ENCODE measurements around the gene EPN2.
"Not testable (repeated sequence)": the region's sequence is repeated elsewhere in the genome, so short reads cannot be mapped to it uniquely, and the experiment has no call there.

EPN2 gene

GRCh38 chr17:19237139-19237388 lies at the start of gene EPN2:
Gene EPN2 (plus strand): TSS chr17:19237366. CDS start chr17:19283120, 45,754 bp downstream.
- H3K36me3 Mint-ChIP-seq (ENCODE audit: low read depth); H3K27ac Mint-ChIP-seq; H3K9me3 Mint-ChIP-seq; DNase-seq (ENCODE audit: low spot score); H3K4me1 Mint-ChIP-seq (ENCODE audit: low read depth): not testable (repeated sequence)
- Mint-ChIP-seq H3K4me3 (peak within 1 kb of the TSS; percentile 82), H3K27me3 (ENCODE audit: low read depth) (peaks cover 18% of the 10 kb centered on the region)

- not testable (repeated sequence) for H3K27ac Mint-ChIP-seq; H3K4me1 Mint-ChIP-seq (ENCODE audit: low read depth); H3K36me3 Mint-ChIP-seq (ENCODE audit: low read depth); H3K9me3 Mint-ChIP-seq; H3K4me3 Mint-ChIP-seq; H3K27me3 Mint-ChIP-seq (ENCODE audit: low read depth)
- DNase-seq (ENCODE audit: low spot score), result peak; percentile 94
Measured at GRCh38 chr17:19187883-19188869, 49.0 kb upstream of the EPN2 start.

- H3K4me3 Mint-ChIP-seq; H3K27ac Mint-ChIP-seq; H3K36me3 Mint-ChIP-seq (ENCODE audit: low read depth); H3K27me3 Mint-ChIP-seq (ENCODE audit: low read depth); DNase-seq (ENCODE audit: low spot score); H3K4me1 Mint-ChIP-seq (ENCODE audit: low read depth); H3K9me3 Mint-ChIP-seq: not testable (repeated sequence)
Measured at GRCh38 chr17:19188870-19189708, 48.1 kb upstream of the EPN2 start.

GRCh38 chr17:19189781-19190405 lies 47.3 kb upstream of the EPN2 start:
- not testable (repeated sequence) for H3K36me3 Mint-ChIP-seq (ENCODE audit: low read depth); DNase-seq (ENCODE audit: low spot score); H3K4me3 Mint-ChIP-seq; H3K4me1 Mint-ChIP-seq (ENCODE audit: low read depth); H3K9me3 Mint-ChIP-seq; H3K27me3 Mint-ChIP-seq (ENCODE audit: low read depth); H3K27ac Mint-ChIP-seq

GRCh38 chr17:19196382-19197204 lies 40.6 kb upstream of the EPN2 start:
- H3K27me3 Mint-ChIP-seq (ENCODE audit: low read depth); H3K4me3 Mint-ChIP-seq; H3K9me3 Mint-ChIP-seq; H3K4me1 Mint-ChIP-seq (ENCODE audit: low read depth); H3K36me3 Mint-ChIP-seq (ENCODE audit: low read depth); H3K27ac Mint-ChIP-seq: not testable (repeated sequence)
- peak; percentile 3 for DNase-seq (ENCODE audit: low spot score)

GRCh38 chr17:19202448-19202847 lies 34.7 kb upstream of the EPN2 start:
- not testable (repeated sequence) for H3K4me3 Mint-ChIP-seq; H3K9me3 Mint-ChIP-seq; DNase-seq (ENCODE audit: low spot score); H3K4me1 Mint-ChIP-seq (ENCODE audit: low read depth); H3K27ac Mint-ChIP-seq; H3K27me3 Mint-ChIP-seq (ENCODE audit: low read depth); H3K36me3 Mint-ChIP-seq (ENCODE audit: low read depth)

- not testable (repeated sequence) for H3K27me3 Mint-ChIP-seq (ENCODE audit: low read depth); H3K4me1 Mint-ChIP-seq (ENCODE audit: low read depth); H3K36me3 Mint-ChIP-seq (ENCODE audit: low read depth); H3K9me3 Mint-ChIP-seq; H3K4me3 Mint-ChIP-seq; DNase-seq (ENCODE audit: low spot score); H3K27ac Mint-ChIP-seq
Measured at GRCh38 chr17:19203429-19203828, 33.7 kb upstream of the EPN2 start.

- H3K4me3 Mint-ChIP-seq; H3K27ac Mint-ChIP-seq; DNase-seq (ENCODE audit: low spot score); H3K36me3 Mint-ChIP-seq (ENCODE audit: low read depth); H3K4me1 Mint-ChIP-seq (ENCODE audit: low read depth); H3K9me3 Mint-ChIP-seq; H3K27me3 Mint-ChIP-seq (ENCODE audit: low read depth): not testable (repeated sequence)
Measured at GRCh38 chr17:19215074-19215860, 21.9 kb upstream of the EPN2 start.

- not testable (repeated sequence) for H3K9me3 Mint-ChIP-seq; H3K4me3 Mint-ChIP-seq; H3K27me3 Mint-ChIP-seq (ENCODE audit: low read depth)
Measured at GRCh38 chr17:19216148-19216926, 20.8 kb upstream of the EPN2 start.

GRCh38 chr17:19218914-19219313 lies 18.3 kb upstream of the EPN2 start:
- H3K4me3 Mint-ChIP-seq; H3K36me3 Mint-ChIP-seq (ENCODE audit: low read depth): not testable (repeated sequence)

More at GRCh38 chr17:19216148-19216926, 20.8 kb upstream of the EPN2 start:
- H3K27ac Mint-ChIP-seq; H3K36me3 Mint-ChIP-seq (ENCODE audit: low read depth); H3K4me1 Mint-ChIP-seq (ENCODE audit: low read depth); DNase-seq (ENCODE audit: low spot score): not testable (repeated sequence)

GRCh38 chr17:19219384-19219783 lies 17.8 kb upstream of the EPN2 start:
- not testable (repeated sequence) for H3K4me1 Mint-ChIP-seq (ENCODE audit: low read depth); H3K36me3 Mint-ChIP-seq (ENCODE audit: low read depth); H3K9me3 Mint-ChIP-seq; H3K4me3 Mint-ChIP-seq; H3K27ac Mint-ChIP-seq; DNase-seq (ENCODE audit: low spot score); H3K27me3 Mint-ChIP-seq (ENCODE audit: low read depth)

More at GRCh38 chr17:19218914-19219313, 18.3 kb upstream of the EPN2 start:
- DNase-seq (ENCODE audit: low spot score); H3K4me1 Mint-ChIP-seq (ENCODE audit: low read depth); H3K27ac Mint-ChIP-seq; H3K27me3 Mint-ChIP-seq (ENCODE audit: low read depth); H3K9me3 Mint-ChIP-seq: not testable (repeated sequence)

- not testable (repeated sequence) for H3K36me3 Mint-ChIP-seq (ENCODE audit: low read depth); H3K4me3 Mint-ChIP-seq; DNase-seq (ENCODE audit: low spot score); H3K27ac Mint-ChIP-seq; H3K4me1 Mint-ChIP-seq (ENCODE audit: low read depth); H3K27me3 Mint-ChIP-seq (ENCODE audit: low read depth); H3K9me3 Mint-ChIP-seq
Measured at GRCh38 chr17:19220195-19220594, 17.0 kb upstream of the EPN2 start.
